Measurements from ENCODE around the gene SRGAP2C.
A peak's percentile ranks its signal among the peaks of the same experiment; 100 is the strongest.
"Not testable (repeated sequence)": the region's sequence is repeated elsewhere in the genome, so short reads cannot be mapped to it uniquely, and the experiment has no call there.

SRGAP2C gene

DNA sequence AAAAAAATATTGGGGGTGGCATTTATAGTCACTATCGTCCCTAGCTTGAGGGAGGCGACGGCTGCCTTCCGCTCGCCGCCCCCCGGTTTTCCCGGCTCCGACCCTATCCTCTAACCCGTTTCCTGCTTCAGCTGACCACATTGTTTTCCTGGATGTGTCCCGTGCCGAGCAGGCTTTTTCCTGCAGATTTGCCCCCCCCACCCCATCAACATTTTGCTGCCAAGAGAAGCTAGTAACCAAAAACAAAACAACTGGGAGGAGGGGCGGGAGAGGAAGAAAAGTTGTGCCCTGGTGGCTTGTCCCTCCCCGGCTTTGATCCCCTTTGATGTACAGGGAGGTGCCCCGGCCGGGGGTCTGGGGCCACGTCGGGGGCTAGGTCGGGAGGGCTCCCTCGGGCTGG lies 1.4 kb downstream of the SRGAP2C start:
- not testable (repeated sequence) for DNase-seq (ENCODE audit: low spot score)

DNA sequence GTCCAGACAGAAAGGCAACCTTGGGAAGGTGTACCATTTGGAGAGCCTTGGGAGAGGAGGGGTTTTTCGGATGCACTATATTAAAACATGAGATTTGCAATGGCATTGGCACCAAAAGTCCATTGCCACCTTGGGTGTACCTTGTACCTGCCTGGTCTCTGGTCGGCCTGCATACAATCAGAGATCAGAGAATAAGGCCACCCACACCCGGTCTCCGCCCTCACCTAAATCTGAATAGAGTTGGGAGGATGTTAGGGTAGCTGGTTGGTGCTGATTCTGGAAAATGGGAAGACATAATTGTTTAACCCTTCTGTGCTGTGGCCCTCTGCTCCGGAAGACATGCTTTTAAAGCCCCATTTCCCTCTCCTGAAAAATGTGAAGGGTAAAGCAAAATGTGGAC lies 3.1 kb downstream of the SRGAP2C start:
- DNase-seq (ENCODE audit: low spot score), result not testable (repeated sequence)

DNA sequence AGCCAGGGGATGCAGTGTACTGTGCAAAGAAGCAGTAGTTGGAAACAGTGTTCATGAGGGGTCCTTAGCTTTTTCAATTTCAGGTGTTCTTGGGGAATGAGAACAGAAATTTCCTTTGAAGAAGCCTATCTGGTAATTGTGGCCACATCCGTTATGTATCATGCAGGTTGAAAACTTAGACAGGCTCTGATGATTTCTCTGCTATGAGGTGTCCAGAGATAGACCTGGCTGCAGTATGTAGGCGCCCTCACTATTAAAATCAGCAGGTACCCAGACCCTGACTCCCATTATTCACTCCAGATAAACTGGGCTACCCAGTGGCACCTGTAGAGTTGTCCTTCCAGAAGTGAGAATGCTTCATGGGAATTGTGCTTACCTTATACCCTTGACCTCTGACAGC lies 7.7 kb downstream of the SRGAP2C start:
- not testable (repeated sequence) for DNase-seq (ENCODE audit: low spot score)

DNA sequence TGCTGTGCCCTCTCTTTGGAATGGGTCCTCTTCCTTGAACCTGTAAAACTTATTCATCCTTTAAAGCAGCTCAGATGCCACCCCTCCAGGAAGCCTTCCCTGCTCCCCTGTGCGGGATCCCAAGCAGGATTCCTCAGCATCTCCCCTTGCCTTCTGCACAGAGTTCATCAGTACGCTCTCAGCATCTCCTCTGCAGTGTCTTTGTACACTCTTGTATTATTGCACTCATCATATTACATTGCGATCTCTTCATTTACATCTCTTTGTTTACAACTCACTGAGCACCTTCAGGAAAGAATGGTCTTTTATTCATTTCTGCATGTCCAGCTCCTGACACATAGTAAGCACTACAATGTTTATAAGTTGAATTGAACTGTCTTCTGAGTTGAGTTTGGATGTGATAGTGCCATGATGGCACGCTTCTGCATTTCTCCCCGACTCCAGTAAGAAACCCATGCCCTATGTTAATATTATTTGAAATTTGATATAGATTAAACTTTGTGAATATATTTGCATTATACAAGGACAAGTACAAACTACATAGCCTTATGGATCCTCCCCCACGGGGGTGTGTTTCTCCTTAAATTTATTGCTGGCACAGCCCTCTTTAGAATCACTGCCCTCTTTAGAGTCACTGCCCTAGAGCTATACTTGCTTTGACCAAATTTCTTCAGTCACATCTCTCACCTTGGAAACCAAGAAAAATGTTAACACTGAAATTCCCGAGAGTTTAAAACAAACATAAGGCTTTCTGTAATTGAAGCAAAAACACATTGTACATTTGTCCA lies 12.5 kb downstream of the SRGAP2C start:
- DNase-seq (ENCODE audit: low spot score), result not testable (repeated sequence)

DNA sequence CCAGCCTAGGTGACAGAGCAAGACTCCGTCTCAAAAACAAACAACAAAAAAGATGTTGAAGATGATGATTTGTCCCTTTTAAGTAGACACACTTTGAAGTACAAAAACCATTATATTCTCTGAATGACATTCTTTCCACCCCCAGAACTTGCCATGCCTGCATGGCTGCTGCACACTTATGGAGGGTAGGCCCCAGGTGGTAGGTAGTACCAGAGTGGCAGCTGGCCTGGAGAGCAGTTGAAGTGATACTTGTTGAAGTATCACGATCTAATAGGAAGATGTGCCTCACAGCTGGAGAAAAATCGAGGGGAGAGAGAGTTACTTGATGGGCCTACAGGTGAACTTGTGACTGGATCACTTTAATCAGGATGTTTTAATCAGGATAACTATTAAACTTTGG lies 15.0 kb downstream of the SRGAP2C start:
- not testable (repeated sequence) for DNase-seq (ENCODE audit: low spot score)

DNA sequence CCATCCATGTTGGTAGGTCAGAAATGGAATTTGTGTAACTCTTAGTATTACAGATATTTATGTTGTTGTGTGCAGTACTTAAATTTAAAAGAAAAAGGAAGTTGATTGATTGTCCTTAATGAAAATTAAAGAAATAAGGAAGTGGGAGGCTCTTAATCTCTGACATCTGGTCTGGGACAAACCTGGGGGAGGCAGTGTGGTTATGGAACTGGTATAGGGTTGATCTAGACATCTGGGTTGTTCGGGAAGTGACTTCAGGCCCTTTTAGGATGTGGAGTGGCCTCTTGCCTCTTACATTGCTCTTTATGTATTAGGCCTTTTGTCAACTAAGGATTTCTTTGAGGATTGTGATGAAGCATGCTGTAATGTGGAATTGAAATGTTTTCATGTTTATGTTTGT lies 15.5 kb downstream of the SRGAP2C start:
- DNase-seq (ENCODE audit: low spot score), result not testable (repeated sequence)

DNA sequence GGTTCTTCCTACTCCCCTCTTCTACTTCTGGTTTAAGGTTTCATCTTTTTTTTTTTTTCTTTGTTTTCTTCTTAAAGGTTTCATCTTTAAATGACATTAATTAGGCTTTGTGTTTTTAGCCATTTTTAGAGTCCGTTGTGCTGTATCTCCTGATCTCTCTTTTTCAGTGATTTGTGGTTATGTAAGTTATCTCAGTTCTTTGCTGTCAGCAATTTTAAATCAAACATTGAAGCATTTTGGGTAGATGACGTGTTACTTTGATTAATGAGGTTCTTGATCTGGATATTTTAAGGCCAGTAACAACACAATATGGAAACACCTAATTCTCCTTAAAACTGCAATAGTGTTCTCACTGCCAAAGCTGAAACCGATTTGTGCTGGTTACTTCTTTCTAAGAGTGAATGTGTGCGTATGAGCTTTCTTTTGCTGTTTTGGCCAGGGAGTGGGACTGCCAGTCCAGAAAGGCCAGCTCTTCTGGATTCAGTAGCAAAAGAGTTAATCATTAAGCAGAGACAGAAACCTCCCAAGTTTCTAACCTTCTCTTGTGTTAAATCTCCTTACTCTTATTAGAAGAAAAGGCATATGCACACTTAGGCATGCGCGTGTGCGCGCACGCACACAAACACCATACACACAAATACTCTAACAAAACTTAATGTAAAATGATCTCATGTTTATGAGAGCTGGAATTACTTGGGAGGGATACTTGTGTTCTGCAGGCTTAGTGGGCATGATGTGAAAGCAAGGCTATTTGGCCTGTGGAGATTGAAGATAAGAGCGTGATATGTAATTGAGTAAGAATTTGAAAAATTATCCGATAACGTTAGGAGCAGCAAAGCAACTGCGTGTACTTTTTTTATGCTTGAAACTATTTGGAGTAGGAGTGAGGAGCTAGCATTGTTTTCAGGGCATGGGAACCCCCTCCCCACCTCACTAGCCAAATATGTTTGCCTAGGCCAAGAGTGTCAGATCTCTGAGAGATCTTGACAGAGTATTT lies 16.5 kb downstream of the SRGAP2C start:
- DNase-seq (ENCODE audit: low spot score), result peak; percentile 25

DNA sequence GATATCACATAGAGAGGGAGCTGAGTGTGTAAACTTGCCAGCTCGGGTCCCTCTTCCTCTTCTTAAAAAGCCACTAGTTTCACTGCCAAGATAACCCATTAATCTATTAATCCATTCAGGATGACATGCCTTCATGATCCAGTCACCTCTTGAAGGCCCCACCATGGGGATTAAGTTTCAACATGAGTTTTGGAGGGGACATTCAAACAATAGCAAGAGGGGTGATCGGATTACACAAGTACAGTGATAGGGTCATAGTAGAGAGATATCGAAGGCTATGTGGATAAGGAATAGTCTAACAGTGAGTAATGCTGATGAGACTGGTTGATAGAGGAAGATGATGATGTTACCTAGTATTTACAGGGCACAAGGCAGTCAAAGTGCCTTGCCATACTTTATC lies 18.2 kb downstream of the SRGAP2C start:
- peak; percentile 0 for DNase-seq (ENCODE audit: low spot score)

DNA sequence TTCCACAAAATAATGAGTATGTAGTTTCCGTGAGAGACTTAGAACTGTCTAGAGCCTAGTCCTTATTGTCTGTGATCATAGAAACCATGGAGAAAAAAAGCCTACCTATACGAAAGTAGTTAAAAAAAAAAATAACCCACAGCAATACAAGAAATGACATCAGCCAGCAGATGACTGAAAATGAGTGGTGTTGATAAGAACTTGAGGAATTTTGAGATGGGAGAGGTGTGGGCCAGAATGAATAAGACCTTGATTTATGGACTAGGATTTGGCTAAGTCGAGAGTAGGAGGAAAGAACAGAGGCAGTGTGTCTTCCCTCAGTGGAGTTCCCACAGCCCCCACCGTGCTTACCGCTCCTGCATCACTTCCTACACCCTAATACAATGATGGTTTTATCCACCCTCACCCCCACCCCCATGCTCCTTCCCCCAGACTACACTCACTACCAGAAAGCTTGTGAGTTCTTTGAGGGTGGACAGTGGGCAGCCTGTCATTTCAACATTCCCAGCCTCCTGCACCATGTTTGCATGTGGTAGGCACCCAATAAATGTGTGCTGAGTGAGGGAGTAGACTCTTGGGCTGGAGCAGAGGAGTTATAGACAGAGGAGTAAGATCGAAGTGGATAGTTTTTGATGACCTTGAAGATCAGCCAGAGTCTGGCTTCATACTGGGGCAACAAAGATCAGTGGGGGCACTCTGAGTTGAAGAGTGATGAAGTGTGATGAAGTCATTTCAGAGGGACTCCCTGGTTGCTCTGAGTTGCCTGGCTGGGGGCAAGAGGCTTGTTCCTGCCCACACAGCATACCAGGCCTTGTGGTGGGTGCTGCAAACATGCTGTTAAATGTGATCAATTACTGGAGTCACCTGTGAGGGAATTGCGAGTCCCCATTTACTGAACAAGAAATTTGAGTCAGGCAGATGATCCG lies 21.3 kb downstream of the SRGAP2C start:
- peak; percentile 1 for DNase-seq (ENCODE audit: low spot score)

DNA sequence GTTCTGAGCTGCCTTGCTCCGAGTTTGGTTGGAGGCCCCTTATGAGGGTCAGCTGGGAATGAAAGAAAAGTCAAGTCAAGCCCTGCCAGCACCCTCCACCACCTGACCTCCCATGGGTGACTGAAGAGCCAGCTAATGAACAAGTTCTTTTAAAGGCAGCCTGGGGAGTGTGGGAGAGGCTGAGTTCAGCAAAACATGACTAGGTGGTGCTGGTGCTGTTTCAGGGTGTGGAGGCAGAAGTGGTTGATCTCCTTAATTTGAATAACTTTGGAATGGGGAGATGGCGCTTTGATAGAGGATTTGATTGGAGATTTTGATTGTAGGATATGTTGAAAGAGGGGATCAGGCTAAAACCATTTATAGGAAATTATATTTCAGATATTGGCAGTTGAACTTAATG lies 22.6 kb downstream of the SRGAP2C start:
- not testable (repeated sequence) for DNase-seq (ENCODE audit: low spot score)

DNA sequence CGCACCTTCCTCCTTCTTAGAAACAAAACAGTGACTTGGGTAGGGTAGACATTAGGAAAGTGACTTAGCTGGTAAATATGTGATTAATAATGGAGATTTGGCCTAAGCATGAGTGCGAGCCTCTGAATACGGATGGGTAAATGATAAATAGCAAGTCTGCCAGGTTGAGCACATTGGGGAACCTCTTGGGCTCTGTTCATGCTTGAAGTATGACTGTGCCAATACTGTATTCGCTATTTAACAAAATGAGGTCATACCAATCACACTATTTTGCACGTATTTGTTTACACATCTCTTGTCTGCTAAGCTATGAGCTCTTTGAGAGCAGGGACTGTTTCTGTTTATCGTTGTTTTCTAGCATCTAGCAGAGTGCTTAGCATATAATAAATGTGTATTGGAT lies 23.6 kb downstream of the SRGAP2C start:
- peak; percentile 58 for DNase-seq (ENCODE audit: low spot score)

DNA sequence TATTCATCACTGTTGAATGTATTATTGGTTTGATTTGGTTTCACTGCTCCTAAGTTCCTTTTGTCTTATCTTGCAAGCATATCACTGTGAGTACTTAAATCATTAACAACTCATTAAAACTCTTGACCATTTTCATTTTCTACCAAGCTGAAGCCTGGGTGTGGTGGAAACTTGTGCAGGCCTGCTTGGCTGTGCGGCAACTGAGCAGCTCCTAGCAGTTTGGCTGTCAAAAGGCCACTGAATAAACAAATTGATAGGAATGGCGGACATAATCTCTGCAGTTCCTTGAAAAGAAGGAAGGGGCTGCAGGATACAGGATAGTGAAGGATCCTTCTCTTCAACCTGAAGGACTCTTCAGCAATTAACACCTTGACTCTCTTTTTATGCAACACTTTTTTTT lies 26.0 kb downstream of the SRGAP2C start:
- not testable (repeated sequence) for DNase-seq (ENCODE audit: low spot score)

DNA sequence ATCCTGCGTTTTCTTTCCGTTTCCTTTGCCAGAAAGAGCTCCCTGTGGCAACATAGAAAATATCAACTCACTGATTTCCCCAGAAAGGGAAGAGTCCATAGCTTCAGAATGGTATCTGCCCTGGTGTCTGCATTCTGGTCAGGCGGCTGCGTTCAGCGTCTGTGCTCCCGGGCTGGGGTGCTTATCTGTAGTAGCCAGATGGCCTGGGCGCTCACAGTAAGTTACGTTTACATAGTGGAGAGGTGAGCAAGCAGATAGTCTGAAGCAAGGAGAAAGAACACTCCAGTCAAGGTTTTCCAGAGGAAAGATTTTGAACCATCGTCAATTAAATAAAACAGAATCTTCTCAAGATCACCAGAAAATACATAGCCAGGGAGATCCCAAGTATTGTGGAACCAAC lies 28.7 kb downstream of the SRGAP2C start:
- not testable (repeated sequence) for DNase-seq (ENCODE audit: low spot score)

DNA sequence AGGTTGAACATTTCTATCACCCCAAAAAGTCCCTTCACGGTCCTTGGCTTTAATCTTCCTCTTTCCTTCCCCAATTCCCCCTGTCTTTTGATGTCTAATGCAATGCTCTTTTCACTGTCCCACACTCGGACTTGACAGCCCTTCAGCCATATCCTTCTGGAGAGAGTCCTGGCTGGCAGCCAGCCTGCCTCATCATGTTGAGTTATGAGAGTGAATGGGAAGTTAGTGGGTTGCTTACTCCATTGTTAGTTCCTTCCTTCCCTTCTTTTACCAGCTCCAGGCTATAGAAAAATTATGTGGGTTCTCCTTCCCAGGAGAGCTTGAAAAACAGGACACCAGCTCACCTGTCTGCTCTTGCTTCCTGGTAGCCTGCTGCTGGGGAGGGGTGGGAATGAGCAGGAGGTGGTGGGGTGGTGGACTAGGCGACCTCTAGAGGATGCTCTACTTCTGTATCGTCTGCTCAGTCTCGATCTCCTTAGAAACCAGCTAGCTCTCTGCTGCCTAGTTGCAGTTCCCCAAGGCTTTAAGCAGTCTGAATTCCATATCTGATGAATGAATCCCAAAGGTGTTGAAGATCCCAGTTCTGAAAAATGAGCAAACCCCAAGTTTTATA lies 29.9 kb downstream of the SRGAP2C start:
- not testable (repeated sequence) for DNase-seq (ENCODE audit: low spot score)

DNA sequence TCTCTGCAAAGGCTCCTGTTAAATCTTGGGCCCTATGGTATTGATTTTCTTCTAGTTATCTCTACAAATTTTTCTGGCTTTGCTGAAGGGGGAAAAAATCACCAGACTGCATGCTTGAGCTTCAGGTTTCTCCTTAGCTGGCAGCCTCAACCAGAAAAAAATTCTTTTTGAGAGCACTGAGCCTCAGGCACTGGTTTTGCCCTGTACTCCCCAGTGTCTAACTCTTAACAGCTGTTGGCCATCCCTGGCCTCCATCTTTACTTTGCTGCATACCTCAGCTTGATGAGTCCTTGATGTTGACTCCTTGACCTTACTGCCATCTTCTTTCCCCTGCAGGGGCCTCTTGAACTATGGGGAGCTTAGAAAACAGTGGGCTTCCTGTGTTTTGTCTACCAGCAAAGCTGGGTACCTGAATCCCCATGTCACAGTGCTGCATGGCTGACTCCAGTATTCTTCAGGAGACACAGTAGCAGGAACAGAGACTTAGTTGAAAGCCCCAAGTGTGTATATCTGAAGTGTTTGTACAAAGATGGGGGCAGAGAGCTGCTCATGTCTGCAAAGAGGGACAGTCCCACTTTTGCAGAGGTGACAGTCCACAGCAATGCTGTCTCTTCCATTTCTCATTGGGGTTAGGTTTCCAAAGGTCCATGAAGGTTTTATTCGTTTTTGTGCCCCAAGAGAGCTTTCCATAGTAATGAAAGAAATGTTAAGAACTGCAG lies 31.1 kb downstream of the SRGAP2C start:
- not testable (repeated sequence) for DNase-seq (ENCODE audit: low spot score)

DNA sequence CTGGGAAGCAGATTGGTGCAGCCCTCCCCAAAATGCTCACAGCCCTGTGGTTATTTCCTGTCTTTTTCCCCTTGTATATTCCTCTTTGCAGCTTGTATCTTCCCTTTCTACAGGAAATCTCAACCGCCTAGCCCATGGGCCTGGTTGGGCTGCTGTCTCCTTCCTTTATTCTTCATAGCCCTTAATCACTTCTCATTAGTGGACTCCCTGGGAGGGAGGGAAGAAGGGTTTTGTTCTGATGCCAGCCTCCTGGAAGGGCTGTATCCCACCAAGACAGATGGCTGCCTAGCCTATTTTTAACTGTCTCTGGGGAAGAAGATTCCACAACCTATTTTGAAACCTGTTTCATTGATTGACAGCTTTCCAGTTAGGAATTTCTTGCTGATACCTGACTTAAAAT lies 31.9 kb downstream of the SRGAP2C start:
- not testable (repeated sequence) for DNase-seq (ENCODE audit: low spot score)

DNA sequence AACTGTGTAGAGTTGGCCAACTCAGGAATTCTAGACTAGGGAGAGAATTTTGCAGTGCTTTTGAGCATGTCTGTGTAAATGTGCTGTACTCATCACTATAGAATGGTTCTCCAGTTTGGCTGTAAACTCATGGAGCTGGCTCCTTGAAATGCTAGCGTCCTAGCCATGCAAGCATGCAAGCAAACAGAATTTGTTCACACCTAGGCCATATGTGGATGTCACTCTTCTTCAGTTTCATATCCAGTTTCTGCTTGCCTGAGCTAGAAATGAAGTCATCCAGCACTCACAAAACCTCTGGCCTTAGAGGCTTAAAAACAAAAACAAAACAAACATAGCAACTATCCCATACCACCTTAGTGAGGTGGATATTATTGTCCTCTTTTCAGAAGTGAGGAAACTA lies 37.0 kb downstream of the SRGAP2C start:
- not testable (repeated sequence) for DNase-seq (ENCODE audit: low spot score)

DNA sequence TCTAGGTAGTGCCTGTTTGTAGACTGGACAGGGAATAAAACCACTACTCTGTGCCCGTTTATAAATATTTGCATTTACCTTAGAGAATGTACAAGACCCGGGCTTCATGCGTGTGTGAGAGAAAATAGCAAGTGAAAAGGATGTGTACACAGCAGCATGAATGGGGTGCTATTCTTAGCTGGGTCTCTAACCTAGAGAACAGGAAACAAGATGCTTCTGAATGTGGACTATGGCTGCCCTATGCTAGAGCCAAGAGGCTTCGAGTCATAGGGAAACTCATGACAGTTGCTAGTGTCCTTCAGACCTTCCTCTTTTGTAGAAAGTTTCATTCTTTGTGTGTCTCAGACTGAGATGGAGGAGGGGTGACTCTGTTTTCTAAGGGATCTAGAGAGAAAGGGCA lies 39.9 kb downstream of the SRGAP2C start:
- DNase-seq (ENCODE audit: low spot score), result not testable (repeated sequence)

DNA sequence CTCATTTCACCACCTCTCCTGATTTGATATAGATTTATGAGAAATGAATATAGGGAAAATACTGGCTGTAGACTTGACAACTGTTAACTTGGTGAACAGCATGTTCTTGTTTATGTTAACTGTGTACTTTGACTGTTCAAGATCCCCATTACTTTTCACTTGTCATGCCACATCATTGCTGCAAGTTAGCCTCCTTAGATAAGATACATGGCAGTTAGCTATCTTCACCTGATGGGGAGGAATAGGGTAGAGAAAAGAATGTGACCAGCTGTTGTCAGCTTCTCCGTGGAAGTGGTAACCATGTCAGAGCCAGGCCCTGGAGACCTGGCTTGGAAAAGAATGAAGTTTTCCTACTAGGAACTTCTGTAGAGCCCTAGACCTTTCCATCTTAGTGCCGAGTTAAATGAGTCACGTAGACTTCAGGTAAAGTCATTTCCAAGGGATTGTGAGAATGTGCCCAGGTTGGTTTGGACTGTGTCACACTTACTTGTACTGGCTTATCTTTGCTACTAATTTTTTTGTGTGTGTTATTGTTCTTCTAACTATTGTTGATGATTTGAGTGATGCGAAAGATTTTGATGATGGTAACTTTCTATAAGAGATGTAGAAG lies 41.6 kb downstream of the SRGAP2C start:
- DNase-seq (ENCODE audit: low spot score), result not testable (repeated sequence)

DNA sequence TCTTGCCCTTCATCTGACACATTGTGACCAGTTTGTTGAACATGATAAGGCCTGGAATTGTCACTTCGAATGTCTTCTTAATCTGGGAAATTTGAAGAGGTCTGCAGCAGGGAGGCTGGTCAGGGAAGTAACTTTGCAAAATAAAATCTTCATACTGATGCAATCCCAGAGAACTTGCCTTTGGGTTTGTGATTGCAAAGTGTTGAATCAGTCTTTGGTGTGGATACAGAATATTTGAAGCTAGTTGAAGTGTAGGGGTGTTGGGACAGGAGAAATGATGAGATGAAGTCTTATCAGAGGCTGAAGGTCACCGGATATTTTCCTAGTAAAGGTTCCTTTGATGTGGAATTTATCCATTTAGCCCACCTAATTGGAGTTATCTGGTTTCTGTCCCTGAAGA lies 42.1 kb downstream of the SRGAP2C start:
- not testable (repeated sequence) for DNase-seq (ENCODE audit: low spot score)

Measured in kidney tubule cell (primary cell).